H9 (cell line): ENCODE measurements around the gene CFAP46. TPM values are rescaled to one million over a fixed set of nuclear protein-coding genes. Genes with fewer than 3 reads are reported as not detected.

ENCODE experiments used
- DNase-seq: peaks from one replicate; pipeline ENCODE4 v3.0.0-alpha.2; 2017
- H2AFZ ChIP-seq: one replicate; pipeline ENCODE4 v1.6.1; 2013; ENCODE audit warnings: mild to moderate bottlenecking, low read length, control low read depth, moderate library complexity
- H2AK5ac ChIP-seq: 2 replicates; pipeline ENCODE4 v1.6.1; 2013; ENCODE audit warnings: low read length, control low read depth, mixed read lengths; ENCODE audit not compliant: insufficient read length
- H2BK120ac ChIP-seq: one replicate; pipeline ENCODE4 v1.6.1; 2013; ENCODE audit warnings: low read depth, mild to moderate bottlenecking, low read length, control low read depth, inconsistent platforms; ENCODE audit not compliant: poor library complexity, severe bottlenecking
- H2BK12ac ChIP-seq: 2 replicates; pipeline ENCODE4 v1.6.1; 2013; ENCODE audit warnings: low read length, control low read depth, mixed read lengths, low read depth; ENCODE audit not compliant: insufficient read length
- H2BK15ac ChIP-seq: 2 replicates; pipeline ENCODE4 v1.6.1; 2013; ENCODE audit warnings: low read depth, low read length, control low read depth
- H2BK20ac ChIP-seq: one replicate; pipeline ENCODE4 v1.6.1; 2013; ENCODE audit warnings: low read depth, mild to moderate bottlenecking, low read length, control low read depth, inconsistent platforms; ENCODE audit not compliant: poor library complexity, severe bottlenecking
- H2BK5ac ChIP-seq: 2 replicates; pipeline ENCODE4 v1.6.1; 2013; ENCODE audit warnings: low read length, control low read depth, mixed read lengths; ENCODE audit not compliant: insufficient read length
- H3K14ac ChIP-seq: 2 replicates; pipeline ENCODE4 v1.6.1; 2013; ENCODE audit warnings: low read length, control low read depth; ENCODE audit not compliant: insufficient read depth
- H3K18ac ChIP-seq: 2 replicates; pipeline ENCODE4 v1.6.1; 2013; ENCODE audit warnings: low read depth, mild to moderate bottlenecking, mixed read lengths, low read length, control low read depth; ENCODE audit not compliant: insufficient read length
- H3K23ac ChIP-seq: 2 replicates; pipeline ENCODE4 v1.6.1; 2013; ENCODE audit warnings: low read length, control low read depth, mixed read lengths, low read depth; ENCODE audit not compliant: insufficient read length
- H3K23me2 ChIP-seq: 2 replicates; pipeline ENCODE4 v1.6.1; 2013; ENCODE audit warnings: low read depth, mild to moderate bottlenecking, mixed read lengths, low read length, control low read depth; ENCODE audit not compliant: insufficient read length, poor library complexity, severe bottlenecking
- H3K27ac ChIP-seq: 2 replicates; pipeline ENCODE4 v1.5.1; 2013; ENCODE audit warnings: low read length, control low read depth, mixed read lengths, low read depth; ENCODE audit not compliant: insufficient read length
- H3K27me3 ChIP-seq: 2 replicates; pipeline ENCODE4 v1.6.1; 2013; ENCODE audit warnings: low read length, control low read depth, inconsistent platforms; ENCODE audit not compliant: insufficient read depth
- H3K4ac ChIP-seq: 2 replicates; pipeline ENCODE4 v1.6.1; 2013; ENCODE audit warnings: low read depth, mild to moderate bottlenecking, control low read depth, inconsistent platforms, low read length, moderate library complexity
- H3K4me1 ChIP-seq: 2 replicates; pipeline ENCODE4 v1.6.1; 2013; ENCODE audit warnings: low read length, control low read depth, inconsistent platforms; ENCODE audit not compliant: insufficient read depth
- H3K4me2 ChIP-seq: 2 replicates; pipeline ENCODE4 v1.6.1; 2013; ENCODE audit warnings: low read length, control low read depth, mixed read lengths; ENCODE audit not compliant: insufficient read length, insufficient read depth
- H3K56ac ChIP-seq: 2 replicates; pipeline ENCODE4 v1.6.1; 2013; ENCODE audit warnings: low read depth, mild to moderate bottlenecking, mixed read lengths, low read length, control low read depth; ENCODE audit not compliant: insufficient read length
- H3K79me1 ChIP-seq: 2 replicates; pipeline ENCODE4 v1.6.1; 2013; ENCODE audit warnings: low read depth, mild to moderate bottlenecking, moderate library complexity, low read length, control low read depth, inconsistent platforms; ENCODE audit not compliant: insufficient read depth, poor library complexity, severe bottlenecking
- H3K79me2 ChIP-seq: 2 replicates; pipeline ENCODE4 v1.6.1; 2013; ENCODE audit warnings: low read length, control low read depth, inconsistent platforms; ENCODE audit not compliant: insufficient read depth
- H3K9ac ChIP-seq: 2 replicates; pipeline ENCODE4 v1.6.1; 2013; ENCODE audit warnings: low read length, control low read depth, mixed read lengths; ENCODE audit not compliant: insufficient read length; ENCODE audit errors: extremely low read depth
- H3K9me3 ChIP-seq: one replicate; pipeline ENCODE4 v1.6.1; 2013; ENCODE audit warnings: low read depth, low read length, inconsistent platforms; ENCODE audit not compliant: control insufficient read depth
- H3T11ph ChIP-seq: one replicate; pipeline ENCODE4 v1.6.1; 2013; ENCODE audit warnings: mild to moderate bottlenecking, low read length, control low read depth, inconsistent platforms
- H4K20me1 ChIP-seq: one replicate; pipeline ENCODE4 v1.6.1; 2013; ENCODE audit not compliant: control insufficient read depth, insufficient read length, insufficient read depth
- H4K5ac ChIP-seq: 2 replicates; pipeline ENCODE4 v1.6.1; 2013; ENCODE audit warnings: low read depth, mild to moderate bottlenecking, mixed read lengths, low read length, control low read depth; ENCODE audit not compliant: insufficient read length
- H4K8ac ChIP-seq: replicated peaks from 2 replicates; pipeline ENCODE4 v1.6.1; 2013; ENCODE audit warnings: low read length, control low read depth, mixed read lengths, low read depth; ENCODE audit not compliant: insufficient read length
- H4K91ac ChIP-seq: 2 replicates; pipeline ENCODE4 v1.6.1; 2013; ENCODE audit warnings: low read depth, mild to moderate bottlenecking, moderate library complexity, mixed read lengths, low read length, control low read depth; ENCODE audit not compliant: insufficient read length
- H3K27ac Mint-ChIP-seq, 3 experiments: 2 replicates in 2 of 3; 3 replicates in 1 of 3; pipeline ENCODE4 v1.8.0; 2020 to 2021; ENCODE audit warnings: mixed read lengths in 3 of 3, mild to moderate bottlenecking in 1 of 3, moderate library complexity in 1 of 3
- H3K27me3 Mint-ChIP-seq: 2 replicates; pipeline ENCODE4 v1.8.0; 2021; ENCODE audit warnings: low read depth, mild to moderate bottlenecking, moderate library complexity, mixed read lengths
- H3K36me3 Mint-ChIP-seq, 3 experiments: 2 replicates in 2 of 3; 3 replicates in 1 of 3; pipeline ENCODE4 v1.8.0; 2020 to 2021; ENCODE audit warnings: low read depth in 3 of 3, mixed read lengths in 3 of 3; ENCODE audit not compliant: insufficient read depth in 1 of 3
- H3K4me1 Mint-ChIP-seq, 2 experiments: 2 replicates each; pipeline ENCODE4 v1.8.0; 2020; ENCODE audit warnings: mixed read lengths in 2 of 2
- H3K4me3 Mint-ChIP-seq, 2 experiments: 2 replicates in 1 of 2; 3 replicates in 1 of 2; pipeline ENCODE4 v1.8.0; 2020 to 2021; ENCODE audit warnings: mild to moderate bottlenecking in 2 of 2, mixed read lengths in 2 of 2, moderate library complexity in 1 of 2
- H3K9me3 Mint-ChIP-seq, 2 experiments: 2 replicates in 1 of 2; 3 replicates in 1 of 2; pipeline ENCODE4 v1.8.0; 2020; ENCODE audit warnings: mild to moderate bottlenecking in 2 of 2, mixed read lengths in 2 of 2, moderate library complexity in 1 of 2
- WGBS: extraction: QIAGEN DNeasy Blood & Tissue Kit; methylation state at CpG from one replicate; pipeline ENCODE4 v1.1.7; 2013; ENCODE audit warnings: missing lambda C conversion rate, low lambda C conversion rate, mixed read lengths; ENCODE audit not compliant: insufficient read length; ENCODE audit errors: extremely low coverage; 5-methylcytosine and 5-hydroxymethylcytosine counted together
- total RNA-seq: library from RNA; stranded (reverse); gene quantifications from 2 replicates; pipeline ENCODE4 v1.2.1, GENCODE V29; 2021
- TF ChIP-seq, protein P1 (sequence below): fragments of 200-600 bp; sonication (generic); conservative IDR thresholded peaks from 3 replicates; pipeline ENCODE4 v1.8.0; 2021; ENCODE audit warnings: antibody characterized with exemption, mild to moderate bottlenecking

CFAP46 gene
- total RNA-seq, 1 experiment from 2014 or later, result 3.1 TPM

- Histone ChIP-seq H3K79me1 (no peaks in the 10 kb centered on the region), H3K27me3 (no peaks in the 10 kb centered on the region), H4K91ac (no peak overlapping the region), H2BK15ac (no peak overlapping the region), H3K4me2 (no peak overlapping the region), H3K56ac (no peak overlapping the region), H3K9ac (no peak overlapping the region), H3K79me2 (no peaks in the 10 kb centered on the region), H2BK20ac (no peak overlapping the region), H3K27ac (no peak overlapping the region), H2BK120ac (no peak overlapping the region), H2BK12ac (no peak overlapping the region), H4K5ac (no peak overlapping the region), H2AK5ac (no peak overlapping the region), H3K23me2 (no peaks in the 10 kb centered on the region), H3K23ac (no peak overlapping the region), H3K4ac (no peak overlapping the region), H4K20me1 (no peaks in the 10 kb centered on the region), H3K18ac (no peak overlapping the region), H2BK5ac (no peak overlapping the region), H3K9me3 (no peaks in the 10 kb centered on the region), H4K8ac (no peak overlapping the region), H2AFZ (no peak overlapping the region), H3K14ac (no peak overlapping the region), H3K4me1 (no peaks in the 10 kb centered on the region), H3T11ph (no peak overlapping the region)
- WGBS, result no CpG with 5 or more reads among the region's 12 CpGs
- Mint-ChIP-seq H3K9me3 (peaks cover 3 to 5% of the 10 kb centered on the region in 2 experiments; a peak in 2 of 5 replicates), H3K4me1 (peaks cover 0 to 12% of the 10 kb centered on the region in 2 experiments; a peak in 3 of 4 replicates), H3K27ac (peak overlapping the region in 1 of 3 experiments; percentile 27; a peak in 2 of 7 replicates), H3K36me3 (no peaks in the 10 kb centered on the region; a peak in 1 of 7 replicates), H3K4me3 (no peak overlapping the region), H3K27me3 (peaks cover 5% of the 10 kb centered on the region; the same call in 1 of the 2 replicates)
- peak; percentile 39 for DNase-seq
- TF ChIP-seq, protein P1, sequence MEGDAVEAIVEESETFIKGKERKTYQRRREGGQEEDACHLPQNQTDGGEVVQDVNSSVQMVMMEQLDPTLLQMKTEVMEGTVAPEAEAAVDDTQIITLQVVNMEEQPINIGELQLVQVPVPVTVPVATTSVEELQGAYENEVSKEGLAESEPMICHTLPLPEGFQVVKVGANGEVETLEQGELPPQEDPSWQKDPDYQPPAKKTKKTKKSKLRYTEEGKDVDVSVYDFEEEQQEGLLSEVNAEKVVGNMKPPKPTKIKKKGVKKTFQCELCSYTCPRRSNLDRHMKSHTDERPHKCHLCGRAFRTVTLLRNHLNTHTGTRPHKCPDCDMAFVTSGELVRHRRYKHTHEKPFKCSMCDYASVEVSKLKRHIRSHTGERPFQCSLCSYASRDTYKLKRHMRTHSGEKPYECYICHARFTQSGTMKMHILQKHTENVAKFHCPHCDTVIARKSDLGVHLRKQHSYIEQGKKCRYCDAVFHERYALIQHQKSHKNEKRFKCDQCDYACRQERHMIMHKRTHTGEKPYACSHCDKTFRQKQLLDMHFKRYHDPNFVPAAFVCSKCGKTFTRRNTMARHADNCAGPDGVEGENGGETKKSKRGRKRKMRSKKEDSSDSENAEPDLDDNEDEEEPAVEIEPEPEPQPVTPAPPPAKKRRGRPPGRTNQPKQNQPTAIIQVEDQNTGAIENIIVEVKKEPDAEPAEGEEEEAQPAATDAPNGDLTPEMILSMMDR, result no peak
Measured at GRCh38 chr10:132848291-132848701, 94.1 kb downstream of the CFAP46 start.
